ENCODE results near the gene CBX3. TPM values are rescaled to one million over a fixed set of nuclear protein-coding genes. Genes with fewer than 3 reads are reported as not detected.
A peak's percentile ranks its signal among the peaks of the same experiment; 100 is the strongest.

CBX3 gene
- polyA plus RNA-seq, 4 donors: 145 to 184 (median 179) TPM

- Histone ChIP-seq H3K27me3 (ENCODE audit: control insufficient read depth in 3 of 3, insufficient read depth in 3 of 3, low read length in 3 of 3) (no peaks in the 10 kb centered on the region), H3K36me3 (ENCODE audit: control insufficient read depth in 3 of 3, insufficient read depth in 2 of 3, low read depth in 1 of 3, low read length in 3 of 3) (peaks cover 9 to 17% (median 11%) of the 10 kb centered on the region in 3 donors), H3K4me1 (ENCODE audit: control insufficient read depth in 3 of 3, insufficient read depth in 2 of 3, low read depth in 1 of 3, low read length in 2 of 3) (no peaks in the 10 kb centered on the region), H3K27ac (ENCODE audit: low read depth in 1 of 3, low read length in 2 of 3) (no peak overlapping the region), H3K4me3 (ENCODE audit: low read depth in 1 of 3, low read length in 3 of 3) (no peak overlapping the region), H3K9me3 (ENCODE audit: control insufficient read depth in 2 of 2, insufficient read depth in 1 of 2, low read depth in 1 of 2, low read length in 1 of 2) (no peaks in the 10 kb centered on the region)
- DNase-seq (no peak), FAIRE-seq (peak; percentile 74)
- WGBS, 3 donors: 92 to 96% (median 95%) methylated on average over 2 of the region's 2 CpGs
These were observed 11.6 kb downstream of the CBX3 start for GRCh38 chr7:26212921-26213718.

- WGBS, 3 donors: 77 to 87% (median 85%) methylated on average over 5 of the region's 5 CpGs
- H3K4me1 ChIP-seq (ENCODE audit: control insufficient read depth in 3 of 3, insufficient read depth in 2 of 3, low read depth in 1 of 3, low read length in 2 of 3): no peaks in the 10 kb centered on the region
- H3K9me3 ChIP-seq (ENCODE audit: control insufficient read depth in 2 of 2, insufficient read depth in 1 of 2, low read depth in 1 of 2, low read length in 1 of 2): no peaks in the 10 kb centered on the region
- H3K36me3 ChIP-seq (ENCODE audit: control insufficient read depth in 3 of 3, insufficient read depth in 2 of 3, low read depth in 1 of 3, low read length in 3 of 3): peaks cover 9 to 11% (median 11%) of the 10 kb centered on the region in 3 donors
- no peak for DNase-seq
- FAIRE-seq: no peak
- no peaks in the 10 kb centered on the region for H3K27me3 ChIP-seq (ENCODE audit: control insufficient read depth in 3 of 3, insufficient read depth in 3 of 3, low read length in 3 of 3)
- H3K27ac ChIP-seq (ENCODE audit: low read depth in 1 of 3, low read length in 2 of 3): no peak overlapping the region
- H3K4me3 ChIP-seq (ENCODE audit: low read depth in 1 of 3, low read length in 3 of 3): no peak overlapping the region
These were observed 12.4 kb downstream of the CBX3 start for GRCh38 chr7:26213807-26214515.

GRCh38 chr7:26216049-26216448 is 14.5 kb downstream of the CBX3 start:
- whole genome bisulfite sequencing, 3 donors: 64 to 88% (median 79%) methylated on average over 2 of the region's 2 CpGs
- peaks cover 0 to 9% (median 2%) of the 10 kb centered on the region in 3 donors for H3K36me3 ChIP-seq (ENCODE audit: control insufficient read depth in 3 of 3, insufficient read depth in 2 of 3, low read depth in 1 of 3, low read length in 3 of 3)
- no peak overlapping the region for H3K4me3 ChIP-seq (ENCODE audit: low read depth in 1 of 3, low read length in 3 of 3)
- no peaks in the 10 kb centered on the region for H3K27me3 ChIP-seq (ENCODE audit: control insufficient read depth in 3 of 3, insufficient read depth in 3 of 3, low read length in 3 of 3)
- no peak overlapping the region for H3K27ac ChIP-seq (ENCODE audit: low read depth in 1 of 3, low read length in 2 of 3)
- no peaks in the 10 kb centered on the region for H3K9me3 ChIP-seq (ENCODE audit: control insufficient read depth in 2 of 2, insufficient read depth in 1 of 2, low read depth in 1 of 2, low read length in 1 of 2)
- H3K4me1 ChIP-seq (ENCODE audit: control insufficient read depth in 3 of 3, insufficient read depth in 2 of 3, low read depth in 1 of 3, low read length in 2 of 3): no peaks in the 10 kb centered on the region
- DNase-seq (no peak), FAIRE-seq (no peak)

- Histone ChIP-seq H3K9me3 (ENCODE audit: control insufficient read depth in 2 of 2, insufficient read depth in 1 of 2, low read depth in 1 of 2, low read length in 1 of 2) (no peaks in the 10 kb centered on the region), H3K27ac (ENCODE audit: low read depth in 1 of 3, low read length in 2 of 3) (no peak overlapping the region), H3K4me1 (ENCODE audit: control insufficient read depth in 3 of 3, insufficient read depth in 2 of 3, low read depth in 1 of 3, low read length in 2 of 3) (no peaks in the 10 kb centered on the region), H3K27me3 (ENCODE audit: control insufficient read depth in 3 of 3, insufficient read depth in 3 of 3, low read length in 3 of 3) (no peaks in the 10 kb centered on the region), H3K4me3 (ENCODE audit: low read depth in 1 of 3, low read length in 3 of 3) (no peak overlapping the region), H3K36me3 (ENCODE audit: control insufficient read depth in 3 of 3, insufficient read depth in 2 of 3, low read depth in 1 of 3, low read length in 3 of 3) (no peaks in the 10 kb centered on the region)
- no peak for DNase-seq
- no peak for FAIRE-seq
- WGBS, 3 donors: 81 to 88% (median 82%) methylated on average over 5 of the region's 5 CpGs
These were observed 22.8 kb downstream of the CBX3 start for GRCh38 chr7:26224359-26224758.

GRCh38 chr7:26227987-26228386 is 26.4 kb downstream of the CBX3 start:
- FAIRE-seq: no peak
- no peak for DNase-seq
- Histone ChIP-seq H3K27ac (ENCODE audit: low read depth in 1 of 3, low read length in 2 of 3) (no peak overlapping the region), H3K27me3 (ENCODE audit: control insufficient read depth in 3 of 3, insufficient read depth in 3 of 3, low read length in 3 of 3) (no peaks in the 10 kb centered on the region), H3K4me1 (ENCODE audit: control insufficient read depth in 3 of 3, insufficient read depth in 2 of 3, low read depth in 1 of 3, low read length in 2 of 3) (no peaks in the 10 kb centered on the region), H3K36me3 (ENCODE audit: control insufficient read depth in 3 of 3, insufficient read depth in 2 of 3, low read depth in 1 of 3, low read length in 3 of 3) (no peaks in the 10 kb centered on the region), H3K4me3 (ENCODE audit: low read depth in 1 of 3, low read length in 3 of 3) (no peak overlapping the region), H3K9me3 (ENCODE audit: control insufficient read depth in 2 of 2, insufficient read depth in 1 of 2, low read depth in 1 of 2, low read length in 1 of 2) (no peaks in the 10 kb centered on the region)
- WGBS, 3 donors: 92 to 94% (median 92%) methylated on average over 2 of the region's 2 CpGs

- FAIRE-seq (no peak), DNase-seq (no peak)
- Histone ChIP-seq H3K27me3 (ENCODE audit: control insufficient read depth in 3 of 3, insufficient read depth in 3 of 3, low read length in 3 of 3) (no peaks in the 10 kb centered on the region), H3K4me1 (ENCODE audit: control insufficient read depth in 3 of 3, insufficient read depth in 2 of 3, low read depth in 1 of 3, low read length in 2 of 3) (no peaks in the 10 kb centered on the region), H3K9me3 (ENCODE audit: control insufficient read depth in 2 of 2, insufficient read depth in 1 of 2, low read depth in 1 of 2, low read length in 1 of 2) (no peaks in the 10 kb centered on the region), H3K4me3 (ENCODE audit: low read depth in 1 of 3, low read length in 3 of 3) (no peak overlapping the region), H3K36me3 (ENCODE audit: control insufficient read depth in 3 of 3, insufficient read depth in 2 of 3, low read depth in 1 of 3, low read length in 3 of 3) (no peaks in the 10 kb centered on the region), H3K27ac (ENCODE audit: low read depth in 1 of 3, low read length in 2 of 3) (no peak overlapping the region)
- 75 to 84% (median 84%) methylated on average over 5 of the region's 5 CpGs for WGBS, 3 donors
These were observed 32.5 kb downstream of the CBX3 start for GRCh38 chr7:26233902-26234511.

GRCh38 chr7:26237035-26237807 is 35.7 kb downstream of the CBX3 start:
- 80 to 90% (median 86%) methylated on average over 6 of the region's 6 CpGs for WGBS, 3 donors
- DNase-seq (no peak), FAIRE-seq (no peak)
- Histone ChIP-seq H3K27me3 (ENCODE audit: control insufficient read depth in 3 of 3, insufficient read depth in 3 of 3, low read length in 3 of 3) (no peaks in the 10 kb centered on the region), H3K27ac (ENCODE audit: low read depth in 1 of 3, low read length in 2 of 3) (no peak overlapping the region), H3K4me1 (ENCODE audit: control insufficient read depth in 3 of 3, insufficient read depth in 2 of 3, low read depth in 1 of 3, low read length in 2 of 3) (no peaks in the 10 kb centered on the region), H3K9me3 (ENCODE audit: control insufficient read depth in 2 of 2, insufficient read depth in 1 of 2, low read depth in 1 of 2, low read length in 1 of 2) (no peaks in the 10 kb centered on the region), H3K36me3 (ENCODE audit: control insufficient read depth in 3 of 3, insufficient read depth in 2 of 3, low read depth in 1 of 3, low read length in 3 of 3) (no peaks in the 10 kb centered on the region), H3K4me3 (ENCODE audit: low read depth in 1 of 3, low read length in 3 of 3) (no peak overlapping the region)

GRCh38 chr7:26238032-26238431 is 36.5 kb downstream of the CBX3 start:
- no peaks in the 10 kb centered on the region for H3K27me3 ChIP-seq (ENCODE audit: control insufficient read depth in 3 of 3, insufficient read depth in 3 of 3, low read length in 3 of 3)
- H3K4me1 ChIP-seq (ENCODE audit: control insufficient read depth in 3 of 3, insufficient read depth in 2 of 3, low read depth in 1 of 3, low read length in 2 of 3): no peaks in the 10 kb centered on the region
- H3K36me3 ChIP-seq (ENCODE audit: control insufficient read depth in 3 of 3, insufficient read depth in 2 of 3, low read depth in 1 of 3, low read length in 3 of 3): no peaks in the 10 kb centered on the region
- no peak overlapping the region for H3K4me3 ChIP-seq (ENCODE audit: low read depth in 1 of 3, low read length in 3 of 3)
- no peak for FAIRE-seq
- DNase-seq: no peak
- 68 to 85% (median 74%) methylated on average over 3 of the region's 3 CpGs for WGBS, 3 donors
- H3K9me3 ChIP-seq (ENCODE audit: control insufficient read depth in 2 of 2, insufficient read depth in 1 of 2, low read depth in 1 of 2, low read length in 1 of 2): no peaks in the 10 kb centered on the region
- H3K27ac ChIP-seq (ENCODE audit: low read depth in 1 of 3, low read length in 2 of 3): no peak overlapping the region

All from small intestine (tissue), 7 donors.